Sigmoid colon (tissue), 7 donors: Measurements from ENCODE around the gene KRT78. TPM values are rescaled to one million over a fixed set of nuclear protein-coding genes. Genes with fewer than 3 reads are reported as not detected.

ENCODE experiments used
- DNase-seq: peaks from one replicate; pipeline ENCODE4 v3.0.0-alpha.2; 2019
- H3K27ac ChIP-seq, 4 donors: fragments of 200-600 bp; sonication (generic); one replicate each; pipeline ENCODE4 v1.5.1; 2016 to 2019; ENCODE audit warnings: mild to moderate bottlenecking in 1 of 4
- H3K27me3 ChIP-seq, 3 donors: fragments of 200-600 bp; sonication (generic); one replicate each; pipeline ENCODE4 v1.5.1; 2019; ENCODE audit warnings: mild to moderate bottlenecking in 1 of 3
- H3K36me3 ChIP-seq, 4 donors: fragments of 200-600 bp; sonication (generic); one replicate each; pipeline ENCODE4 v1.5.1; 2016 to 2019
- H3K4me1 ChIP-seq, 4 donors: fragments of 200-600 bp; sonication (generic); one replicate each; pipeline ENCODE4 v1.5.1; 2017 to 2019
- H3K4me3 ChIP-seq, 4 donors: fragments of 200-600 bp; sonication (generic); one replicate each; pipeline ENCODE4 v1.5.1; 2017 to 2019; ENCODE audit warnings: mild to moderate bottlenecking in 2 of 4, moderate library complexity in 1 of 4
- H3K9me3 ChIP-seq, 4 donors: fragments of 200-600 bp in 3 of 4; sonication (generic) in 3 of 4; one replicate each; pipeline versions ENCODE4 v1.5.1 to v1.6.1; 2013 to 2019
- CTCF ChIP-seq, 4 experiments: fragments of 450-650 bp in 3 of 4; fragments of 200-600 bp in 1 of 4; IDR thresholded peaks; one replicate each; pipeline ENCODE4 v1.5.1; 2016 to 2019; ENCODE audit warnings: antibody characterized with exemption in 4 of 4, mild to moderate bottlenecking in 3 of 4, moderate library complexity in 2 of 4
- EP300 ChIP-seq, 4 donors: sonication (generic); formaldehyde crosslinking; IDR thresholded peaks; one replicate each; pipeline ENCODE4 v1.6.1; 2017; ENCODE audit warnings: antibody characterized with exemption in 4 of 4
- POLR2A ChIP-seq, 2 donors: fragments of 450-650 bp; IDR thresholded peaks; one replicate each; pipeline ENCODE4 v1.6.1; 2016; ENCODE audit warnings: antibody characterized with exemption in 2 of 2, mild to moderate bottlenecking in 2 of 2, moderate library complexity in 2 of 2
- POLR2AphosphoS5 ChIP-seq, 4 donors: sonication (generic); formaldehyde crosslinking; IDR thresholded peaks; one replicate each; pipeline ENCODE4 v1.6.1; 2017; ENCODE audit warnings: antibody characterized with exemption in 4 of 4
- WGBS, 2 donors: extraction: QIAGEN DNeasy Blood & Tissue Kit; methylation state at CpG; one replicate each; pipeline ENCODE4 v1.1.7; 2013; 5-methylcytosine and 5-hydroxymethylcytosine counted together
- intact Hi-C: fragments of 100-400 bp; cut with DNase I; formaldehyde crosslinking; loops from one replicate; pipeline ENCODE4 v1.15.1; 2023
- polyA plus RNA-seq, 3 donors: library from polyadenylated mRNA; stranded (reverse); fragments of 200-250 nt; gene quantifications; one replicate each; pipeline ENCODE4 v1.2.3, GENCODE V29; 2013
- total RNA-seq, 4 donors: library from RNA; depleted of rRNA; stranded (reverse); fragments of >200 nt; gene quantifications; one replicate each; pipeline ENCODE4 v1.1.0, GENCODE V29; 2016
- donor health status: healthy with polysubstance abuse.
- donor health status: Bipolar disorder and iron deficiency.
- donor health status: healthy.

KRT78 gene
- total and polyA plus RNA-seq, 7 donors: 0.20 to 5.4 TPM; not detected in 5

DNA sequence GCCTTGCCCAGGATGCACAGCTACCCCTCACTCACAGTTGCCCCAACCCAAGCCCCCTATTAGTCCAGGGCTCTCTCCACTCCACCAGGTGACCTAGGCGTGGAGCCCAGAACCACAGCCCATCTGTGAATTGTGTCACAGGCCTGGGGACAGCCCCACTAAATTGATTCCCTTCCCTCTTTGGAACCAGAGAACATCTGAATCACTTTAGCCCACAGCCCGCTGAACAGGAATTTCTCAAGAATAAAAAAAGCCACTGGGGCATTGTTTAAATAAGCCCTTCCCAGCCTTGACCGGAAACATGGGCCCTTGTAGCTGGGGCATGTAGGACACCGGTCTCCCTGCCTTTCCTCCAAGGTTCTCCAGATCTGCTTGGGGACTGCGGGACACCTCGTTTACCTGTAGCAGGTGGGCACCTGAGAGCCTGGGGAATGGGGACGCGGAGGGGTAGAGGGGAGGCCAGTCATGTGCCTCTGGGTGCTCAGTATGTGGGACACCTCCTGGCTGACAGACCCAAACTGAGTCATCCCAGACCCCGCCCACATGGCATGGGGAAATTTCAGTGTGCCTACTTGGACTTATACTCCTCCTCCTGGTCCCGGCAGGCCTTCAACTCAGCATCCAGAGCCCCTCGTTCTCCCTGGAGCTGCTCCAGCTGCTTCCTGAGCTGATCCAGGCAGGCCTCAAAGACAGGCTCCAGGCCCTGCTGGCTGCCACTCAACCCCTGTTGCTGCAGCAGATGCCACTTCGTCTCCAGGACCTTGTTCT lies 1.3 kb downstream of the KRT78 start:
- TF ChIP-seq POLR2A (IDR thresholded peaks at IDR 0.05): no peak
- TF ChIP-seq EP300 (IDR thresholded peaks at IDR 0.05): no peak
- no peak for TF ChIP-seq POLR2AphosphoS5 (IDR thresholded peaks at IDR 0.05)
- no peak for TF ChIP-seq CTCF (IDR thresholded peaks at IDR 0.05)
- H3K27ac ChIP-seq: no peak overlapping the region
- intact Hi-C loops: no loop called here
- no peaks in the 10 kb centered on the region for H3K36me3 ChIP-seq
- H3K27me3 ChIP-seq: no peaks in the 10 kb centered on the region
- WGBS, 2 donors: 86 to 90% methylated on average over 12 of the region's 12 CpGs
- no peaks in the 10 kb centered on the region for H3K9me3 ChIP-seq
- no peak for DNase-seq
- H3K4me3 ChIP-seq: no peak overlapping the region
- no peaks in the 10 kb centered on the region for H3K4me1 ChIP-seq

DNA sequence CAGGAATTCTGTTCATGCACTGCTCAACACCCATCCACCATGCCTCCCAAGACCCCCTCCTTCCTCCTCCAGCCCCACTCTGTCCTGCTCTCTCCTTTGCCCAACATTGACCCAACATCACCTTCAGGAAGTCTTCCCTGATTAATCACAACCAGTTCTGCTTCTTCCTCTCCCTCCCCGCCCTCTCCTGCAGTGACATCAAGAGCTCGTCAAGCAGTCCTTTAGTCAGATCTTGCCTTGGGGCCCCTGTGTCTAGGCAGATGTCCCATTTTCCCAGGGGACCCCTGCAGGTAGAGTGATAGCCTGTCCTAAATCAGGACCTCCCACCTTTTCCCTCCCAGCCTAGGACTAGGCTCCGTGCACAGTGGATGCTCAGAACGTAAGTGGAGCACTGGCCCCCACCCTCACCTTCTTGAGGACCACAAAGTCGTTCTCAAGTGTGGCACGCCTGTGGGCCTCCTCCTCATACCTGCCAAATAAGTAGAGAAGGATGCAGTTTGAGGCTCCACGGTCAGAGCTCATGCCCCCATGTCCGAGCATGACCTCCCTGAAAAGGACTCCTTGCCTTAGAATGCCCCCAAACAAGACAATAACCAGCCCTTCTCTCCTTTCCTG lies 2.3 kb downstream of the KRT78 start:
- Histone ChIP-seq H3K27me3 (no peaks in the 10 kb centered on the region), H3K4me3 (no peak overlapping the region), H3K9me3 (no peaks in the 10 kb centered on the region), H3K4me1 (no peaks in the 10 kb centered on the region), H3K36me3 (no peaks in the 10 kb centered on the region), H3K27ac (no peak overlapping the region)
- TF ChIP-seq POLR2A (IDR thresholded peaks at IDR 0.05) (no peak), EP300 (IDR thresholded peaks at IDR 0.05) (no peak), CTCF (IDR thresholded peaks at IDR 0.05) (no peak), POLR2AphosphoS5 (IDR thresholded peaks at IDR 0.05) (no peak)
- DNase-seq: no peak
- intact Hi-C loops: no loop called here
- 84 to 86% methylated on average over 8 of the region's 8 CpGs for WGBS, 2 donors

DNA sequence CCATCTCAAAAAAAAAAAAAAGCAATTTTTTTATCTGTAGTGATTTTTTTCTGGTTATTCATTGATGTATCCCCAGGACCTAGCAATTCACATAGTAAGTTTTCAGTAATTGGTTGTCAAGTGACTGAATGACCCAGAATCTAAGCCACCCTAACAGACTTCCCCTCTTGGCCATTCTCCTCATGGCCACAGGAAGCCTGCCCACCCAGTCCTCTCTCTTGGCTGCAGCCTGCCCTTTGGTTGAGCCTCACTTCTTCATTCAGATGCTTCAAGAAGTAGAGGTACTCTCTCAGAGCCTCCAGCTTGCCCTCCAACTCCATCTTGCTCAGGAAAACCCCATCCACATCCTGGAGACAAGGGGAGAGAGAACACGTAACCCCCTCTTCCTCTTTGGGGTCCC lies 2.8 kb downstream of the KRT78 start:
- no peak for TF ChIP-seq POLR2A (IDR thresholded peaks at IDR 0.05)
- no peak for TF ChIP-seq CTCF (IDR thresholded peaks at IDR 0.05)
- TF ChIP-seq POLR2AphosphoS5 (IDR thresholded peaks at IDR 0.05): no peak
- no peak for TF ChIP-seq EP300 (IDR thresholded peaks at IDR 0.05)
- H3K9me3 ChIP-seq: no peaks in the 10 kb centered on the region
- no peak for DNase-seq
- no peaks in the 10 kb centered on the region for H3K27me3 ChIP-seq
- intact Hi-C loops: no loop called here
- no peaks in the 10 kb centered on the region for H3K4me1 ChIP-seq
- no peak overlapping the region for H3K27ac ChIP-seq
- WGBS, 2 donors: 73 to 90% methylated on average over 1 of the region's 1 CpG
- no peak overlapping the region for H3K4me3 ChIP-seq
- H3K36me3 ChIP-seq: no peaks in the 10 kb centered on the region

DNA sequence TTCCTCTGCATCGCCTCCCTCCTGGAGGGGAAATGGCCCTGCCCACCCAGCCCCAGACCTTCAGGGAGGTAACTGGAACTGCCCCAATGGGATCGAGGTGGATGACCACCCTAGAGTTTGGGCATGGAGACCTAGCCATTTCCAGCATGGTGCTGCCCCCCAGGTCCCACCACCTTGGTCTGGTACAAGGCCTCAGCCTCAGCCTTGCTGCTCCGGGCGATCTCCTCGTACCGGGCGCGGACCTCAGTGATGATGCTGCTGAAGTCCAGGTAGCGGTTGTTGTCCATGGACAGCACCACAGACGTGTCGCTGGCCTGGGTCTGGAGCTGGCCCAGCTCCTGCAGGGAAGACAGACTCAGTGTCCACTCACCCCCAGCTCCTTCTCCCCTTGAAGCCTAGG lies 4.4 kb downstream of the KRT78 start:
- no peak for DNase-seq
- Histone ChIP-seq H3K4me1 (no peaks in the 10 kb centered on the region), H3K27me3 (no peaks in the 10 kb centered on the region), H3K36me3 (no peaks in the 10 kb centered on the region), H3K9me3 (no peaks in the 10 kb centered on the region), H3K4me3 (no peak overlapping the region), H3K27ac (no peak overlapping the region)
- WGBS, 2 donors: 94 to 95% methylated on average over 11 of the region's 11 CpGs
- intact Hi-C loops: no loop called here
- TF ChIP-seq POLR2AphosphoS5 (IDR thresholded peaks at IDR 0.05) (no peak), POLR2A (IDR thresholded peaks at IDR 0.05) (no peak), EP300 (IDR thresholded peaks at IDR 0.05) (no peak), CTCF (IDR thresholded peaks at IDR 0.05) (no peak)
